H1 (cell line): ENCODE results near the gene IGSF11.

ENCODE experiments used
- CTCF ChIP-seq, 3 experiments: IDR thresholded peaks; 1 replicate in 2 of 3; 2 replicates in 1 of 3; pipeline versions ENCODE4 v1.5.1 to v1.6.1; 2011; ENCODE audit warnings: low read length in 3 of 3, mild to moderate bottlenecking in 3 of 3, inconsistent platforms in 2 of 3, low read depth in 1 of 3, moderate library complexity in 1 of 3; ENCODE audit not compliant: insufficient read depth in 1 of 3; ENCODE audit errors: control extremely low read depth in 1 of 3
- JUN ChIP-seq: IDR thresholded peaks from 2 replicates; pipeline ENCODE4 v1.6.1; 2011; ENCODE audit warnings: low read depth, mild to moderate bottlenecking, improper control_type of control experiment, low read length
- NANOG ChIP-seq: IDR thresholded peaks from 2 replicates; pipeline ENCODE4 v1.6.1; 2011; ENCODE audit warnings: low read length, low read depth, mild to moderate bottlenecking, inconsistent platforms; ENCODE audit not compliant: insufficient read depth, poor library complexity, severe bottlenecking
- NRF1 ChIP-seq: IDR thresholded peaks from 2 replicates; pipeline ENCODE4 v1.6.1; 2011; ENCODE audit warnings: mild to moderate bottlenecking, low read depth, low read length, improper control_type of control experiment
- RBBP5 ChIP-seq: IDR thresholded peaks from 2 replicates; pipeline ENCODE4 v1.7.1; 2012; ENCODE audit warnings: low read depth, mild to moderate bottlenecking, inconsistent platforms, low read length, moderate library complexity, borderline replicate concordance
- RXRA ChIP-seq: IDR thresholded peaks from 2 replicates; pipeline ENCODE4 v1.6.1; 2011; ENCODE audit warnings: low read depth, mild to moderate bottlenecking, low read length, moderate library complexity; ENCODE audit not compliant: insufficient read depth
- SP1 ChIP-seq: IDR thresholded peaks from 2 replicates; pipeline ENCODE4 v1.6.1; 2011; ENCODE audit warnings: low read depth, low read length
- SUZ12 ChIP-seq: fragments of 200-600 bp; sonication (generic); IDR thresholded peaks from 2 replicates; pipeline ENCODE4 v1.6.1; 2012; ENCODE audit warnings: mild to moderate bottlenecking, inconsistent platforms, low read length, moderate library complexity, mixed read lengths
- USF2 ChIP-seq: IDR thresholded peaks from 2 replicates; pipeline ENCODE4 v1.6.1; 2011; ENCODE audit warnings: low read length, improper control_type of control experiment

- no peak for TF ChIP-seq CTCF (IDR thresholded peaks at IDR 0.05; ENCODE audit: control extremely low read depth in 1 of 3, insufficient read depth in 1 of 3, low read depth in 1 of 3, low read length in 3 of 3)
- TF ChIP-seq JUN: no peak
- no peak for TF ChIP-seq SP1
- TF ChIP-seq NANOG: no peak
- no peak for TF ChIP-seq RXRA
- TF ChIP-seq SUZ12: no peak
- no peak for TF ChIP-seq RBBP5
- TF ChIP-seq USF2: no peak
- no peak for TF ChIP-seq NRF1
These were observed 144.4 kb downstream of the IGSF11 start for GRCh38 chr3:118890206-118890605.
